ENCODE results near the gene SUSD3. TPM values are rescaled to one million over a fixed set of nuclear protein-coding genes. Genes with fewer than 3 reads are reported as not detected.

SUSD3 gene
- total RNA-seq, 1 experiment from 2014 or later = 9.0 TPM

DNA sequence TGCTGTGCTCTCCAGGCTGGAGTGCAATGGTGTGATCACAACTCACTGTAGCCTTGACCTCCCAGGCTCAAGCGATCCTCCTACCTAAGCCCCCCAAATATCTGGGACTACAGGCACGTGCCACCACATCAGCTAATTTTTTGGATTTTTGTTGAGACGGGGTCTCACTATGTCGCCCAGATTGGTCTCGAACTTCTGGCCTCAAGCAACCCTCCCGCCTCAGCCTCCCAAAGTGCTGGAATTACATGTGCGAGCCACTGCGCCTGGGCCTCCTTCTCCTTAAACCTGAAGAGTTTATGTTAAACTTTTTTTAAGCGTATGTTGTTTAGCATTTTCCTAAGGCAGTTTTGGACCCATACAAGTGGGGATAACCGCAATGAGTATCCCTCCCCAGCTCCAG lies 30.8 kb upstream of the SUSD3 start:
- Histone ChIP-seq H3K79me2 (ENCODE audit: insufficient read depth, low read length) (no peaks in the 10 kb centered on the region), H3K9ac (ENCODE audit: extremely low read depth, insufficient read length, low read length) (no peak overlapping the region), H2AK5ac (ENCODE audit: insufficient read length, low read length) (no peak overlapping the region), H4K8ac (replicated peaks; ENCODE audit: insufficient read length, low read depth, low read length) (no peak overlapping the region), H3K4me2 (ENCODE audit: insufficient read depth, insufficient read length, low read length) (no peak overlapping the region), H3T11ph (ENCODE audit: low read length) (no peak overlapping the region), H2BK15ac (ENCODE audit: low read depth, low read length) (no peak overlapping the region), H3K27ac (ENCODE audit: insufficient read length, low read depth, low read length) (no peak overlapping the region), H3K56ac (ENCODE audit: insufficient read length, low read depth, low read length) (no peak overlapping the region), H3K4ac (ENCODE audit: low read depth, low read length) (no peak overlapping the region), H4K5ac (ENCODE audit: insufficient read length, low read depth, low read length) (no peak overlapping the region), H2BK20ac (ENCODE audit: low read depth, low read length, poor library complexity, severe bottlenecking) (no peak overlapping the region), H3K14ac (ENCODE audit: insufficient read depth, low read length) (no peak overlapping the region), H3K23me2 (ENCODE audit: insufficient read length, low read depth, low read length, poor library complexity, severe bottlenecking) (no peaks in the 10 kb centered on the region), H3K9me3 (ENCODE audit: control insufficient read depth, low read depth, low read length) (no peaks in the 10 kb centered on the region), H3K79me1 (ENCODE audit: insufficient read depth, low read depth, low read length, poor library complexity, severe bottlenecking) (no peaks in the 10 kb centered on the region), H4K20me1 (ENCODE audit: control insufficient read depth, insufficient read depth, insufficient read length) (no peaks in the 10 kb centered on the region), H3K18ac (ENCODE audit: insufficient read length, low read depth, low read length) (no peak overlapping the region), H3K23ac (ENCODE audit: insufficient read length, low read depth, low read length) (no peak overlapping the region), H3K4me1 (ENCODE audit: insufficient read depth, low read length) (no peaks in the 10 kb centered on the region; the same call in 1 of the 2 replicates), H2BK120ac (ENCODE audit: low read depth, low read length, poor library complexity, severe bottlenecking) (no peak overlapping the region), H2BK5ac (ENCODE audit: insufficient read length, low read length) (no peak overlapping the region), H4K91ac (ENCODE audit: insufficient read length, low read depth, low read length) (no peak overlapping the region), H2BK12ac (ENCODE audit: insufficient read length, low read depth, low read length) (no peak overlapping the region), H3K27me3 (ENCODE audit: insufficient read depth, low read length) (no peaks in the 10 kb centered on the region), H2AFZ (ENCODE audit: low read length) (no peak overlapping the region)
- no peak overlapping the region for H3K4me3 Mint-ChIP-seq
- peaks cover 8 to 9% of the 10 kb centered on the region in 2 experiments for H3K4me1 Mint-ChIP-seq
- no peak for DNase-seq
- H3K27ac Mint-ChIP-seq = no peak overlapping the region
- H3K27me3 Mint-ChIP-seq (ENCODE audit: low read depth) = no peaks in the 10 kb centered on the region; the same call in 1 of the 2 replicates
- no CpG with 5 or more reads among the region's 10 CpGs for WGBS (ENCODE audit: extremely low coverage, insufficient read length, low lambda C conversion rate)
- TF ChIP-seq, protein P1, sequence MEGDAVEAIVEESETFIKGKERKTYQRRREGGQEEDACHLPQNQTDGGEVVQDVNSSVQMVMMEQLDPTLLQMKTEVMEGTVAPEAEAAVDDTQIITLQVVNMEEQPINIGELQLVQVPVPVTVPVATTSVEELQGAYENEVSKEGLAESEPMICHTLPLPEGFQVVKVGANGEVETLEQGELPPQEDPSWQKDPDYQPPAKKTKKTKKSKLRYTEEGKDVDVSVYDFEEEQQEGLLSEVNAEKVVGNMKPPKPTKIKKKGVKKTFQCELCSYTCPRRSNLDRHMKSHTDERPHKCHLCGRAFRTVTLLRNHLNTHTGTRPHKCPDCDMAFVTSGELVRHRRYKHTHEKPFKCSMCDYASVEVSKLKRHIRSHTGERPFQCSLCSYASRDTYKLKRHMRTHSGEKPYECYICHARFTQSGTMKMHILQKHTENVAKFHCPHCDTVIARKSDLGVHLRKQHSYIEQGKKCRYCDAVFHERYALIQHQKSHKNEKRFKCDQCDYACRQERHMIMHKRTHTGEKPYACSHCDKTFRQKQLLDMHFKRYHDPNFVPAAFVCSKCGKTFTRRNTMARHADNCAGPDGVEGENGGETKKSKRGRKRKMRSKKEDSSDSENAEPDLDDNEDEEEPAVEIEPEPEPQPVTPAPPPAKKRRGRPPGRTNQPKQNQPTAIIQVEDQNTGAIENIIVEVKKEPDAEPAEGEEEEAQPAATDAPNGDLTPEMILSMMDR (conservative IDR thresholded peaks at IDR 0.05) = no peak
- H3K36me3 Mint-ChIP-seq (ENCODE audit: insufficient read depth in 1 of 3, low read depth in 3 of 3) = no peaks in the 10 kb centered on the region
- no peaks in the 10 kb centered on the region for H3K9me3 Mint-ChIP-seq

All from H9 (cell line).